NCI-H1694 (cell line): ENCODE results near the gene KCNH2.

Source experiments
- DNase-seq: peaks from one replicate; lab custom pipeline; 2025; lab: John Stamatoyannopoulos, UW

The KCNH2 gene

DNA sequence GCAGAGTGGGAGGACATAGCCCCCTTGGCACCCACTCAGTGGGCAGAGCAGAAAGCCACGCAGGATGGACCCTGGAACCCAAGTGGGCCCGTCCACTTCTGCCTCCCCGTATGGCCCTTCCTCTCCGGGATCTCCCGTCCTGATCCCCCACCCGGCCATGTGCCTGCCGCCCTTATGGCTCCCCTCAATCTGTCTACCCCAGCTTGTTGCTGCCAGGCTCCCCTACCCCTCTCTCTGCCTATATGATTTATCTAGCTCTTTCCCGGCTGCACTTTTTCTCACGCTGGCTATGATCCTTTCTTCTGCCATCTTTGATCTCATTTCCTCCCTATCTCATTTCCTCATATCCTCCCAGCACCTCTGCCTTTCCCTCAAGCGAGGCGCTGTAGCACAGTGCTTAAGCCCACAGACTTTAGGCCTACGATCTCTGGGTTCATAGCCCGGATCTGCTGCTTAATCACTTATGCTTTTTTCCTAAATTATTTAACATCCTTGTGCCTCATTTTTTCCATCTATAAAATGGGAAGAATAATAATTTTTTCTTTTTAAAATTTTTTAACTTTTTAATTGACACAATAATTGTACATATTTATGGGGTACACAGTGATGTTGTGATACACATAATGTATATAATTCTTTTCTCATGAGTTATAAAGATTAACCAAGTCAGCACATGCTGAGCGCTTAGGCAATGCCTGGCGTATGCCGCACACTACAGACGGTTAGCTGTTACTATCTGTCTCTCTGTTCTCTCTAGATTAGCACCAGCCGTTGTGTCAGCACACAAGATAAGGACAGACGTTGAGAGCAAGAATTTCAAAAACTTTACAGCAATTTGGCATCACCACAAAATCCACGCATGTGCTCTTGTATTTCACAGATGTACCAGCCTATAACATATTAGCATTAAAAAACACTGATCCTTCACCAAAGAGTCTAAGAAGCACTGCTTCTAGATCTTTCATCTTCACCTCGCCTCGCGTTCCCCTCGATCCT is 18.1 kb downstream of the KCNH2 start:
- DNase-seq, result no peak

GRCh38 chr7:150959081-150959480 is 19.0 kb downstream of the KCNH2 start:
- no peak for DNase-seq

DNA sequence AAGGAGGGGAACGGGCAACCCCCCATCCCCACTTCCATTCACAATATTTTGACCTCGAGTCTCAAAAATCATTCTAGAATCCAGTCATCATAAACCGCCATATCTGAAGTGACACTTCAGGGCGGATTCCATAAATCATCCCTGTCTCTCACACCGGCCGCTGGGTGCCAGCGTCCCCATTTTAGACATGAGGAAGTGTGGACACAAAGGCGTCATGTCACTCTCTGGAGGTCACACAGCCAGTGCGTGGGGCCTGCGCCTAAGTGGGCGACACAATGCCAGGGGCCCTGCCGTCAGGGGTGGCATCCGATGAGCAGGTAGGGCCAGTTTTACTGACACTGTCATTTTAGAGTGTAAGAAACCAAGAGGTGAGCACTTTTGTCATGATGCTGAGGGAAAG is 19.5 kb downstream of the KCNH2 start:
- no peak for DNase-seq

DNA sequence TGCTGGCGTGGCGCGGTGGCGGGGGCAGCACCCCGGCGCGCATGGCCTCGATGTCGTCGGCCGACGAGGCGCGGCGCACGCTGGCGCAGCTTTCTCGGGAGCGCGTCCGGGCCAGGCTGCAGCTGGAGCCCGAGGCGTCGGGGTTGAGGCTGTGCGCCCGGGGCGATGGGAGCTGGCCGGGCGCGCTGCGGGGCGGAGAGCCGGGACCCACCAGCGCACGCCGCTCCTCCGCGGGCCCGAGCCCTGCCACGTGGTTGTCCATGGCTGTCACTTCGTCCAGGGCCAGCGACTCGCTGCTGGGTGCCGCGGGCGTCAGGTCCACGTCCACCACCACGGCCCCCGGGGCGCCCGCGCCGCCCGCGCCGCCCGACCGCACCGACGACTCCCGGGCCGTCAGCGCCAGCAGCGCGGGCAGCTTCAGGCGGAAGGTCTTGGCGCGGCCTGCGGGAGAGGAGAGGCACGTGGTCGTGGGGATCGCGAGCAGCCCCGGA is 20.0 kb downstream of the KCNH2 start:
- no peak for DNase-seq

- no peak for DNase-seq
Observed at GRCh38 chr7:150957133-150958020, 20.7 kb downstream of the KCNH2 start.

- DNase-seq, result no peak
Observed at GRCh38 chr7:150956395-150957132, 21.6 kb downstream of the KCNH2 start.

GRCh38 chr7:150955519-150956394 is 22.4 kb downstream of the KCNH2 start:
- peak; percentile 89 for DNase-seq

- no peak for DNase-seq
Observed at GRCh38 chr7:150954986-150955518, 23.1 kb downstream of the KCNH2 start.

DNA sequence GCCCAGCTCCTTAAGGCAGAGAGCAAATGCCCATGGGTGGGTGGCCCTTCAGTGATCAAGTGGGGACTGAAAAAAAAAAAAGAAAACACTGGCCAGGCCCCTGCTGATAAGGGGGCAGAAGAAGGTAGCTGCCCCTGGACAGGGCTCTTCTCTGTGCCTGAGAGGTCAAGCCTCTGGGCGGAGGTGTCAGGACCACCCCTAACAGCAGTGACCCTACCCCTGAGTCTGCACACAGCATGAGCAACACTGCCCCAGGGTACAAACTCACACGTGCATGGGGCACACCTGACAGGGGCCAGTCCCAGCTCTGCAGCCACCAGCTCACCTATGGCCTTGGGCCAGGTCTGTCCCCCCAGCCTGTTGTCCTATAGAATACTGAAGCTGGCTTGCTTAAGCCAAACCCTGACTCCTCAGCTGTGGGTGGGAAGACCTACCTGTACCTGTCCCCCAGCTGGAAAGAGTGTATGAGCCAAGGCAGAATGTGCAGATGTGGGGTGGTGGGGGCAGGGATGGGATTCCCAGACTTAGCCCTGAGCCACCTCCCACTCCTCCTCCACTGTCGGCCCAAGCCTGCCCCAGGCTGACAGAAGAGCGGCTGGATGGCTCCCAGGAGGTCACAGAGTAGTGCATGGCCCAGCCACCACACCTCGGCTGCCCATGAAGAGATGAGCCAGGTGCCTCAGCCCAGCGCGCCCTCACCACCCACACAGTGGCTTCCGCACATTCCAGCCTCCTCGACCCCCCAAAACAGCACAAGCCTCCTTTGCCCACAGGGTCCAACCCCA is 23.7 kb downstream of the KCNH2 start:
- DNase-seq, result no peak

GRCh38 chr7:150953061-150953997 is 24.8 kb downstream of the KCNH2 start:
- no peak for DNase-seq

- DNase-seq, result no peak
Observed at GRCh38 chr7:150952331-150953050, 25.6 kb downstream of the KCNH2 start.

- DNase-seq, result no peak
Observed at GRCh38 chr7:150951521-150951920, 26.6 kb downstream of the KCNH2 start.

DNA sequence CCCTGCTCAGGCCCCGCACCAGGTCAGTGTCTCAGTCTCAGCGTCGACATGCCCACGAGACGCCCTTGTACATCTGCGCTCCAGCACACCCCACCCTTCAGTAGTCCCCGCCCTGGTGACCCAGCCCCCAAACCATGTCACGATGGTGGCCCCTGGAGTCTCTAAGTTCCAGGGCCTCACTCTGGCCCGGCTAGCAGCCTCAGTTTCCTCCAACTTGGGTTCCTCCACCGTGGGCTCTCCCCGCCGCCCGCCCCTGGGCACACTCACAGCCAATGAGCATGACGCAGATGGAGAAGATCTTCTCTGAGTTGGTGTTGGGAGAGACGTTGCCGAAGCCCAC is 27.0 kb downstream of the KCNH2 start:
- DNase-seq, result no peak

- DNase-seq, result no peak
Observed at GRCh38 chr7:150950496-150951180, 27.5 kb downstream of the KCNH2 start.

DNA sequence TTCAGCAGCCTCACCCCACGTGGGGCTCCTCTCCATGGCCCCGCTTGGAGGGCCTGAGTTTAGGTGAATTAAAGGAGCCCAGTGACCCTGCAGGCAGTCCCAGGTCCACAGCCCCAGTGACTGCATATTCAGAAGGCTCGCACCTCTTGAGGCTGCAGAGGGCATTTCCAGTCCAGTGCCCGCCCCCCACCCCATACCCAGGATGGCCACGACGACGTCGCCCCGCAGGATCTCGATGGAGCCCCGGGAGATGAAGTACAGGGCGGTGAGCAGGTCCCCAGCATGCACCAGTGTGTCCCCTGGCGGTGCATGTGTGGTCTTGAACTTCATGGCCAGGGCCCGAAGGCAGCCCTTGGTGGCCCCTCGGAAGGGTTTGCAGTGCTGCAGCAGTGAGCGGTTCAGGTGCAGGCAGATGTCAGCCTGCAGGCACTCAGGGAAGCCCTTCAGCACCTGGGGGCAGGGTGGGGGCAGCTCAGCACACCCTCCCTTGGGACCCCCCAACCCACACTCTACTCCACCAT is 28.1 kb downstream of the KCNH2 start:
- no peak for DNase-seq

DNA sequence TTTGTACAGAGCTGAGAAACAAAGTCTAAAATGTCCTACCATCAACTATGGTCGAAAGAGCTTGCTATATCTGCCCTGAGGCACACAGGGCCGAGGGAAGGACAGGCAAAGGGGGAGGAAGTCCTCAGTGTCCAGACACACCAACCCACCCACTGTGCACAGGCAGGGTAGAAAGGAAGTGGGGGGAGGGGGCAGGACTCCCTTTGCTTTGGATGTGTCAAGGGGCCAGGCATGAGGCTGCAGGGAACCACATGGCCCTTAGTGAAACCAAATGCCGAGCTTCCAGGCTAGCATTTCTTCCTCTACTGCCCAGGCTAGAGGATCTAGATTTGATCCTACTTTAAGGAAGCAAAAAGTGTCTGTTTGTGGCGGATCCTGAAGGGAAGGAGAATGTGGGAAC is 28.6 kb downstream of the KCNH2 start:
- DNase-seq, result no peak

DNA sequence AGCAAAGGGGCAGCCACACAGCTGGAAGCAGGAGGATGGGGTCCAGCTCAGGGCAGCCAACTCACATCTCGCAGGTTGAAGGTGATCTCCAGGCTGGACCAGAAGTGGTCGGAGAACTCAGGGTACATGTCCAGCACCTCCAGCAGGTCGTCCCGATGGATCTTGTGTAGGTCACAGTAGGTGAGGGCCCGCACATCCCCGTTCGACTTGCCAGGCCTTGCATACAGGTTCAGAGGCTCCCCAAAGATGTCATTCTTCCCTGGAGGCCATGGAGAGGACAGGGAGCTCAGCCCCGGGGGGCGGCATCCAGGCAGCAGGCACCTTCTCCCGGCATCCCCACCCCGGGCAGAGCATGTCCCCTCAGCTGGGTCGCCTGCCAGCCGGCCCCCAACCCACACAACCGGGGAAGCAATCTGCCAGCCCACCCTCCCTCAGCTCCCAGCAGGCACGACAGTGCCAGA is 29.3 kb downstream of the KCNH2 start:
- DNase-seq, result no peak
